Retinal pigment epithelial cell (primary cell): ENCODE measurements around the gene PIP5K1B.
A peak's percentile ranks its signal among the peaks of the same experiment; 100 is the strongest.

Source experiments
- DNase-seq: peaks from one replicate; pipeline ENCODE4 v3.0.0-alpha.2; 2010; ENCODE audit warnings: low read depth
- H3K4me3 ChIP-seq: 2 replicates; pipeline ENCODE4 v1.5.1; 2011; ENCODE audit warnings: mild to moderate bottlenecking, low read length, control low read depth, moderate library complexity
- TF ChIP-seq, protein P1 (sequence below): conservative IDR thresholded peaks from 2 replicates; pipeline ENCODE4 v1.5.1; 2011; ENCODE audit warnings: low read depth, low read length, control low read depth, inconsistent platforms

Gene PIP5K1B

DNA sequence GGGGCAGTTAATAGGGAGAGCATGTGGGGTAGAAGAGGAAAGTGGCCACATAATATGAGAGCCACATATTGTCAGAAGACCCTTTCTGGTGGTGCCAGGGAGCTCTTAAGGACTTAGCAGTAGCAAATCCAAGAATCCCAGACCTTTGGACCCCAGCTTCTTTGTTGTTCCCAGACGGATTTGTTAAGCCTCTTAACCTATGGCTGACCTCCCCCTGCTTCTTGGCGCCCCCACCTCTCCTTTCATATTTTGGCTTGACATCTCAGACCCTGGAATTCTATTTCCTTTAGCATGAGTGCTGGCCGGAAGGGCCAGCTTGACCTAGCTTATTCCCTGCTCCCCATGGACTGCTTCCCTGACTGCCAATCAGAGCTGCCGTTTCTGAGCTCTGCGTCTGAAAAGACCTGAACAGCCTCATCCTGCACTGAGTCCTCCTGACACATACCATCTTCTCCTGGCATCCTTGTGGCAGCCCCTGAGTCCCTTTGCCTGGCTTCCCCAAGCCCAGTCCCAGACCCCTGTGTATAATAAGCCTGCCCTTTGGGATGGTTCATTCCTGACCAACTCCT is 192.6 kb downstream of the PIP5K1B start:
- peak; percentile 51 for DNase-seq
- no peak overlapping the region for H3K4me3 ChIP-seq
- TF ChIP-seq, protein P1, sequence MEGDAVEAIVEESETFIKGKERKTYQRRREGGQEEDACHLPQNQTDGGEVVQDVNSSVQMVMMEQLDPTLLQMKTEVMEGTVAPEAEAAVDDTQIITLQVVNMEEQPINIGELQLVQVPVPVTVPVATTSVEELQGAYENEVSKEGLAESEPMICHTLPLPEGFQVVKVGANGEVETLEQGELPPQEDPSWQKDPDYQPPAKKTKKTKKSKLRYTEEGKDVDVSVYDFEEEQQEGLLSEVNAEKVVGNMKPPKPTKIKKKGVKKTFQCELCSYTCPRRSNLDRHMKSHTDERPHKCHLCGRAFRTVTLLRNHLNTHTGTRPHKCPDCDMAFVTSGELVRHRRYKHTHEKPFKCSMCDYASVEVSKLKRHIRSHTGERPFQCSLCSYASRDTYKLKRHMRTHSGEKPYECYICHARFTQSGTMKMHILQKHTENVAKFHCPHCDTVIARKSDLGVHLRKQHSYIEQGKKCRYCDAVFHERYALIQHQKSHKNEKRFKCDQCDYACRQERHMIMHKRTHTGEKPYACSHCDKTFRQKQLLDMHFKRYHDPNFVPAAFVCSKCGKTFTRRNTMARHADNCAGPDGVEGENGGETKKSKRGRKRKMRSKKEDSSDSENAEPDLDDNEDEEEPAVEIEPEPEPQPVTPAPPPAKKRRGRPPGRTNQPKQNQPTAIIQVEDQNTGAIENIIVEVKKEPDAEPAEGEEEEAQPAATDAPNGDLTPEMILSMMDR, result no peak

DNA sequence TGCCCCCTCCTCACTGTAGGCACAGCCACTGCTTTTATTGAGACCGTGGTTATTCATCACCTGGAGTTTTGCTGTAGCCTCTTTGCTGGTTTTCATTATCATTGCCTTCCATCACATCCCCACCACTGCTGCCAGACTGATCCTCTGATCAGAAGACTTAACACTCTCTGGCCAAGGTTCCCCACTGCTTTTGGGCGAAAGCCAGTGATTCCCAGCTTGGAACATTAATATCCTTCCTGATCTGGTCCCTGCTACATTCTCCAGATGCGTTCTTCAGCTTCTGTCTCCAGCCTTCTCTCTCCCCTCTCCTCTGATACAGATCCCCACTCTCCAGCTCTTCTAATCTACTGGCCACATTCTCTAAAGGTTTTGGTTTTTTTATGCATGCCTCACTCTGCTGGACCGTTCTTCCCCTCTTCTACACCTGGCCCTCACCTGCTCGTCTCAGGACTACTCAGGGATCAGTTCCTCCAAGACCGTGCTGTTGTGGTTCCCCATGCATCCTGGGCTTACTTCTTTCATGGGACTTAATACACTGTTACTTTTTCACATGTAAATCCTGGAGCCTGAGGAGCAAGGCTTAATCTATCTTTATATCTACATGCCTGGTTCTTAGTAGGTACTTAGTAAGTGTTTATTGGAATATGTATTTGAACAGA is 193.9 kb downstream of the PIP5K1B start:
- H3K4me3 ChIP-seq, result no peak overlapping the region
- DNase-seq, result no peak
- TF ChIP-seq, protein P1, result no peak

DNA sequence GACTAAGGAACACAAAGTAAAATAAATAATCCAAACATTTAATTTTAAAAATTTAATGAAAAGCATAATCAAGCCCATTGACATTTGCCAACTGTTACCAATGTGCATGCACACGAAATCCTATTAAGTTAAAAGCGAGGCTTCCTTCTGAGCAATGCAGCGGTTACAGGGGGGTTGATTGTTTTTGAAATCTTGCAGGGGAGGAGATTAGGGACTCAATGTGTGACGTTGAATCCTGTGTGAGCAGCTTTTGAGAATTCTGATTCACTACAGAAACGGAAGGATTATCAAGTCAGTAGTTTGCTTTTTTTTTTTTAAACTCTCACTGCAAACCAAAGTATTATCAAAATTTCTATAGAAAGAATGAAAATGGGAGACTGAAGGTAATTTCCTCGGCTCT is 199.4 kb downstream of the PIP5K1B start:
- peak; percentile 94 for DNase-seq

DNA sequence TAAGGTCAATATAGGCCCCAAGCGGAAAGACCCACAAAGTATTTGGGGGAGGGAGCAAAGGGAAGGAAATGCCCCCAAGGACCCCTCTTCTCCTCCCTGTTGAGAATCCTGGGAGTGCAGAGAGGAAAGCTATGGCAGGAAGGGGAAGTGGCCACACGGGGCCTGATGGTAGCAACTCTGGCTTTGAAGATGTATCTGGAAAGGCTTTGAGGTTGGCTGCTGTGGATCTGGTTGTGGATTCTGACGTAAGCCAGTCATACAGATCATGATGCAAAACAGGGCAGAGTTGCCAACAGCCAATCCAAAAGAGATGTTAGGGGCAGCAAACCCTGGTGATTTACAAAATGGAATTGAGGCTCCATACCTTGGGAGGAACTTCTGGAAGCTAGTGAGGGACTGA is 200.1 kb downstream of the PIP5K1B start:
- TF ChIP-seq, protein P1, result no peak
- H3K4me3 ChIP-seq, result no peak overlapping the region
- no peak for DNase-seq

More for the DNA sequence above, 199.4 kb downstream of the PIP5K1B start:
- TF ChIP-seq, protein P1, result no peak
- no peak overlapping the region for H3K4me3 ChIP-seq

DNA sequence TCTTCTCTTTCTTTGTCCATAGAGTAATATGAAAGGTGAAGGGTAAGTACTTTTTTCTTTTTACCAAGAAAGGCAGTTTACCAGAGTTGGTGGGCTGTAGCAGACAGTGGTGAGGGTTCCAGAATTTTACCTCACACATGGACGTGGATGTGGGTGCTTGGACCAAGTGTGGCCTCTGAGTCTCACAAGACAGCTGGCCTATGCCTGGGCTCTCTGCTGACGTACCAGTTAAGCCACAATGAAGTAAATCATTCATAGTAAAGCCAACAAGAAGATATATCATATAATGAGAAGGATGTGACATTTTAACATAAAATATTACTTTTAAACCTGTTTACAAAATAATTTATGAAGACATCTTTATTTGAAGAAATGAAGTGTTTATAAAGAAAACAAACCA is 202.9 kb downstream of the PIP5K1B start:
- no peak for DNase-seq
- no peak overlapping the region for H3K4me3 ChIP-seq
- TF ChIP-seq, protein P1, result no peak

DNA sequence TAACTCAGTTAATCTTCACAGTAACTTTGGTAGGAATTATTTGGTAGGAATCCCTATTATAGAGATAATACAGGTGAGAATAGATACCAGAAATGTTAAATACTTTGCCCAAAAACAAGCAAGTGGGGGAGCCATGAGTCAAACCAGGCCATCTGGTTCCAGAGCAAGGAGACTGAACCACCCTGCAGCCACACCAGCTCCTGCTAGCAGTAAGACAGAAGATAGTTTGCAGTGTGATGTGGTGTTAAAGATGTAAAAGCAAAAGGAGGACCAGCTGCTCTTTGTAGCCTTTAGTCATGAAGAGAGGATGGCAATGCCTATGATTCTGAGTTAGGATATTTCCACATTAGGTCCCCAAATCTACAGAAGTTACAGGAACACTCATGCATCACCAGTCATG is 207.5 kb downstream of the PIP5K1B start:
- TF ChIP-seq, protein P1, result no peak
- DNase-seq, result no peak
- no peak overlapping the region for H3K4me3 ChIP-seq

DNA sequence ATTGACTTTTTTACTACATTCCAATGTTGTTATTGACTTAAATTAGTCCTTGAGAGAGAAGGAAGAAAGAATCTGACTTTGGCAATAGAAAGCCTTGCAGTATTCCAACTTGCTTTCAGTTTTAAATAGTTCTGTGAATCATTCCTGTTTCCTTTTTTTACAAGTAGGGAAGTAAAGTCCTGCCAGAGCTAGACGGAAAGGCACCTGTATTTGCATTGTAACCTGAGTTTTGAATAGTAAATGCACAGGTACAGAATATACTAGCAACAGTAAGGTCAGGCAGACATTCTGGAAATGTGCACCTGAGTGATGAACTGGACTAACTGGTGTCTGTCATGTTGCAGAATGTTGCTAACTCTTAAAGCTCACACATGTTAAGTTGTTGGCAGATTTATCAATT is 208.0 kb downstream of the PIP5K1B start:
- DNase-seq, result no peak
- H3K4me3 ChIP-seq, result no peak overlapping the region
- TF ChIP-seq, protein P1, result no peak
